A549 treated with RU486 at 1 μM for 4 hours (cell line): ENCODE results near the gene FLRT1. TPM values are rescaled to one million over a fixed set of nuclear protein-coding genes. Genes with fewer than 3 reads are reported as not detected.

Experiments
- total RNA-seq: library from RNA; stranded (reverse); fragments of 200-300 nt; extraction: Qiagen RNA extraction; gene quantifications from 5 replicates; pipeline ENCODE4 v1.2.3, GENCODE V29; 2022; ENCODE audit warnings: low read depth

Gene FLRT1, protein sequence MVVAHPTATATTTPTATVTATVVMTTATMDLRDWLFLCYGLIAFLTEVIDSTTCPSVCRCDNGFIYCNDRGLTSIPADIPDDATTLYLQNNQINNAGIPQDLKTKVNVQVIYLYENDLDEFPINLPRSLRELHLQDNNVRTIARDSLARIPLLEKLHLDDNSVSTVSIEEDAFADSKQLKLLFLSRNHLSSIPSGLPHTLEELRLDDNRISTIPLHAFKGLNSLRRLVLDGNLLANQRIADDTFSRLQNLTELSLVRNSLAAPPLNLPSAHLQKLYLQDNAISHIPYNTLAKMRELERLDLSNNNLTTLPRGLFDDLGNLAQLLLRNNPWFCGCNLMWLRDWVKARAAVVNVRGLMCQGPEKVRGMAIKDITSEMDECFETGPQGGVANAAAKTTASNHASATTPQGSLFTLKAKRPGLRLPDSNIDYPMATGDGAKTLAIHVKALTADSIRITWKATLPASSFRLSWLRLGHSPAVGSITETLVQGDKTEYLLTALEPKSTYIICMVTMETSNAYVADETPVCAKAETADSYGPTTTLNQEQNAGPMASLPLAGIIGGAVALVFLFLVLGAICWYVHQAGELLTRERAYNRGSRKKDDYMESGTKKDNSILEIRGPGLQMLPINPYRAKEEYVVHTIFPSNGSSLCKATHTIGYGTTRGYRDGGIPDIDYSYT
- 0.05 to 0.07 TPM (median 0.06 TPM) in 3 of 5 replicates, not detected in the others for total RNA-seq

DNA sequence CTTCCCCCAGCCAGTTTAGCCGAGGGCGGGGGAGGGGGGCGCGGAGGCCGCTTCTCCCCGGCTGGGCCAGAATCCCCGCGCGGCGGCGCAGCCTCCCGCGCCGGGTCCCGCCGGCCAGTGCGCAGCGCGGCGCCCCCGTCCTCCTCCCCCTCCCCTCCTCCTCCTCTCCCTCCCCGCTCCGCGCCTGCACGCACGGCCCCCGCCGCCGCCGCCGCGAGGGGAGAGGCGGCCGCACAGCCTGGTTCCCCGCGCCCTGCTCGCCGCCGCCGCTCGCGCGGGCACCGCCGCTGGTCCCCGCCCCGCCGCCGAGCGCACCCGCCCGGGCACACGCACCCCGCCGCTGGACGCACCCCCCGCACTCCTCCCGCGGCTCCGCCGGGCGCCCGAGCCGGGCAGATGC, at the start of gene FLRT1:
Gene FLRT1 (plus strand): TSS at position 356 of the 400 bp plus-strand sequence. CDS start 80,337 bp downstream, outside the sequence.

DNA sequence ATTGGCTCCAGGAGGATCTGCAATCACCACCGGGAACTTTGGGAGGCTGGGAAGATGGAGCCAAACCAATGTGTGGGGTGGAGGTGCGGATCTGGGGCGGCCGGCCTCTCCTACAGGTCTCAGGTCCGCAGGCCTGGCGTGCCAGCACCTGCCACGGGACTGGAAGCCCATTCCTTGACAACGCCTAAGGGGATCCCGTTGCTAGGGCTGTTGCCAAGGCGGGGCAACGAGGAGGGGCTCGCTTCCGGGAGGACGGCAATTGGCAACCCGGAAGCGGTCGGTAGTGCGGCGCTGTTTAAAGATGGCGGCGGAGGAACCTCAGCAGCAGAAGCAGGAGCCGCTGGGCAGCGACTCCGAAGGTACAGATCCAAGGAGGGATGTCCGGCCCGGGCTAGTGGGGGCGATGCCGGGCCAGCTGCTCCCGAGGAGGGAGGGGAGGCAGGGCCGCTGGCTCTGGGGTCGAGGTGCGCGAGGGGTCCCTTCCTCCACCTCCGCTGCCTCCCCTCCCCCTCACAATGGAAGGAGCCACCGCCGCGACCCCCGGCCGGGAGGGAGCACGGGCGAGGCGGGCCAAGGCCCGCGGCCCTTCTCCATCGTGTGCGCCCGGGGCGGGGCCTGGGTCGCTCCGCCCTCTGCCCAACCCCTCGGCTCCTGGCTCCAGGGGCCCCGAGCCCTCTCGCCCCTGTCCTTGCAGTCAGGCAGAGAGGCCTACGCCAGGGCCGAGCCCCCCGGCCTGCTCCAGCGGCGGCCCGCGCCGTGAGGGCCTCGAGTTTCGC, 49.4 kb upstream of the FLRT1 start, which contains the start of gene OTUB1:
Gene OTUB1 (plus strand): TSS at position 283 of the 776 bp plus-strand sequence. CDS start 19 bp downstream, at position 302.

Other genes with a start within 250 kb of the FLRT1 start
- 31.9 to 56.2 TPM (median 48.0 TPM) in 5 replicates for gene SPINDOC, start 222.5 kb upstream of the FLRT1 start, total RNA-seq
- 22.3 to 26.1 TPM (median 23.8 TPM) in 5 replicates for gene MARK2, start 196.8 kb upstream of the FLRT1 start, total RNA-seq
- gene RCOR2, start 118.8 kb upstream of the FLRT1 start, total RNA-seq = 0.90 to 1.3 TPM (median 0.97 TPM) in 5 replicates
- gene NAA40, start 96.9 kb upstream of the FLRT1 start, total RNA-seq = 14.7 to 18.4 TPM (median 15.6 TPM) in 5 replicates
- gene COX8A, start 61.3 kb upstream of the FLRT1 start, total RNA-seq = 625 to 1,017 TPM (median 974 TPM) in 5 replicates
- gene OTUB1, start 49.5 kb upstream of the FLRT1 start, total RNA-seq = 106 to 132 TPM (median 127 TPM) in 5 replicates
- gene MACROD1, start 130.2 kb downstream of the FLRT1 start, total RNA-seq = 8.8 to 17.0 TPM (median 12.8 TPM) in 5 replicates
- gene STIP1, start 150.2 kb downstream of the FLRT1 start, total RNA-seq = 234 to 268 TPM (median 258 TPM) in 5 replicates
- gene FERMT3, start 170.8 kb downstream of the FLRT1 start, total RNA-seq = 1.0 to 3.1 TPM (median 1.7 TPM) in 5 replicates
- gene TRPT1, start 190.3 kb downstream of the FLRT1 start, total RNA-seq = 16.8 to 27.5 TPM (median 24.3 TPM) in 5 replicates
- 29.7 to 43.8 TPM (median 32.1 TPM) in 5 replicates for gene NUDT22, start 190.3 kb downstream of the FLRT1 start, total RNA-seq
- gene DNAJC4, start 194.6 kb downstream of the FLRT1 start, total RNA-seq = 15.4 to 22.6 TPM (median 19.5 TPM) in 5 replicates
- 35.4 to 59.8 TPM (median 51.1 TPM) in 5 replicates for gene VEGFB, start 198.7 kb downstream of the FLRT1 start, total RNA-seq
- gene FKBP2, start 205.2 kb downstream of the FLRT1 start, total RNA-seq = 128 to 139 TPM (median 132 TPM) in 5 replicates
- 237 to 395 TPM (median 394 TPM) in 5 replicates for gene PPP1R14B, start 211.0 kb downstream of the FLRT1 start, total RNA-seq
- 14.4 to 21.5 TPM (median 18.8 TPM) in 5 replicates for gene PLCB3, start 215.6 kb downstream of the FLRT1 start, total RNA-seq
- gene BAD, start 248.7 kb downstream of the FLRT1 start, total RNA-seq = 78.0 to 107 TPM (median 94.9 TPM) in 5 replicates
- 28.5 to 53.9 TPM (median 46.0 TPM) in 5 replicates for gene GPR137, start 249.9 kb downstream of the FLRT1 start, total RNA-seq